Measurements from ENCODE around the gene KLRD1.

- TF ChIP-seq GATA2 (IDR thresholded peaks at IDR 0.05; ENCODE audit: low read depth, low read length) (no peak), GATA3 (IDR thresholded peaks at IDR 0.05; ENCODE audit: low read depth, low read length) (no peak)
Observed at GRCh38 chr12:10339053-10339840, 31.6 kb downstream of the KLRD1 start.
